GM19452 (cell line): ENCODE results near the gene USHBP1.

Experiments
- ATAC-seq: cut with Tn5 transposase; IDR thresholded peaks from one replicate; pipeline ENCODE4 v1.9.1; 2021; ENCODE audit not compliant: unreplicated experiment

Gene USHBP1

GRCh38 chr19:17263712-17264640 lies 569 bp downstream of the USHBP1 start:
- no peak for ATAC-seq

GRCh38 chr19:17262557-17262956 lies 2.0 kb downstream of the USHBP1 start:
- no peak for ATAC-seq

GRCh38 chr19:17260842-17261325 lies 3.7 kb downstream of the USHBP1 start:
- ATAC-seq, result peak; percentile 66

GRCh38 chr19:17259934-17260333 lies 4.6 kb downstream of the USHBP1 start:
- no peak for ATAC-seq

GRCh38 chr19:17259118-17259780 lies 5.3 kb downstream of the USHBP1 start:
- ATAC-seq, result no peak

GRCh38 chr19:17256130-17256529 lies 8.4 kb downstream of the USHBP1 start:
- no peak for ATAC-seq

GRCh38 chr19:17255150-17255621 lies 9.4 kb downstream of the USHBP1 start:
- no peak for ATAC-seq

GRCh38 chr19:17254636-17255035 lies 9.9 kb downstream of the USHBP1 start:
- no peak for ATAC-seq

- ATAC-seq, result no peak
Measured at GRCh38 chr19:17249887-17250548, 14.5 kb downstream of the USHBP1 start.

GRCh38 chr19:17248011-17248776 lies 16.4 kb downstream of the USHBP1 start:
- no peak for ATAC-seq

GRCh38 chr19:17246681-17247425 lies 17.7 kb downstream of the USHBP1 start:
- ATAC-seq, result no peak

- peak; percentile 27 for ATAC-seq
Measured at GRCh38 chr19:17245535-17245984, 19.0 kb downstream of the USHBP1 start, which contains the start of gene NR2F6. TSS of gene NR2F6 (minus strand) at chr19:17245919. CDS start at chr19:17245220, 699 bp downstream.

GRCh38 chr19:17244618-17245534 lies 19.7 kb downstream of the USHBP1 start:
- peak; percentile 22 for ATAC-seq

- no peak for ATAC-seq
Measured at GRCh38 chr19:17243830-17244617, 20.5 kb downstream of the USHBP1 start.

- no peak for ATAC-seq
Measured at GRCh38 chr19:17243211-17243829, 21.2 kb downstream of the USHBP1 start.

- ATAC-seq, result no peak
Measured at GRCh38 chr19:17242431-17243208, 21.9 kb downstream of the USHBP1 start.
